Ishikawa (cell line): ENCODE data around the gene RNF31.

Source experiments
- CEBPB ChIP-seq: IDR thresholded peaks from 2 replicates; pipeline ENCODE4 v1.6.1; 2012
- CREB1 ChIP-seq: IDR thresholded peaks from 2 replicates; pipeline ENCODE4 v1.6.1; 2012; ENCODE audit warnings: low read depth
- EGR1 ChIP-seq: IDR thresholded peaks from 2 replicates; pipeline ENCODE4 v1.6.1; 2012
- EP300 ChIP-seq: IDR thresholded peaks from 2 replicates; pipeline ENCODE4 v1.6.1; 2012; ENCODE audit warnings: borderline replicate concordance
- FOXM1 ChIP-seq: IDR thresholded peaks from 2 replicates; pipeline ENCODE4 v1.6.1; 2012; ENCODE audit warnings: low read depth, borderline replicate concordance
- MAX ChIP-seq: IDR thresholded peaks from 2 replicates; pipeline ENCODE4 v1.6.1; 2012
- NFIC ChIP-seq: IDR thresholded peaks from 2 replicates; pipeline ENCODE4 v1.6.1; 2012
- RAD21 ChIP-seq: IDR thresholded peaks from 2 replicates; pipeline ENCODE4 v1.6.1; 2012; ENCODE audit warnings: low read depth
- REST ChIP-seq: IDR thresholded peaks from 2 replicates; pipeline ENCODE4 v1.6.1; 2012; ENCODE audit warnings: low read depth, mild to moderate bottlenecking
- TAF1 ChIP-seq: IDR thresholded peaks from 2 replicates; pipeline ENCODE4 v1.6.1; 2012; ENCODE audit warnings: low read depth, mild to moderate bottlenecking
- TCF12 ChIP-seq: IDR thresholded peaks from 2 replicates; pipeline ENCODE4 v1.6.1; 2012; ENCODE audit warnings: low read depth
- TEAD4 ChIP-seq: IDR thresholded peaks from 2 replicates; pipeline ENCODE4 v1.6.1; 2012
- YY1 ChIP-seq: IDR thresholded peaks from 2 replicates; pipeline ENCODE4 v1.6.1; 2012; ENCODE audit warnings: low read depth
- TF ChIP-seq, protein P1 (sequence below): IDR thresholded peaks from 2 replicates; pipeline ENCODE4 v1.6.1; 2012

DNA sequence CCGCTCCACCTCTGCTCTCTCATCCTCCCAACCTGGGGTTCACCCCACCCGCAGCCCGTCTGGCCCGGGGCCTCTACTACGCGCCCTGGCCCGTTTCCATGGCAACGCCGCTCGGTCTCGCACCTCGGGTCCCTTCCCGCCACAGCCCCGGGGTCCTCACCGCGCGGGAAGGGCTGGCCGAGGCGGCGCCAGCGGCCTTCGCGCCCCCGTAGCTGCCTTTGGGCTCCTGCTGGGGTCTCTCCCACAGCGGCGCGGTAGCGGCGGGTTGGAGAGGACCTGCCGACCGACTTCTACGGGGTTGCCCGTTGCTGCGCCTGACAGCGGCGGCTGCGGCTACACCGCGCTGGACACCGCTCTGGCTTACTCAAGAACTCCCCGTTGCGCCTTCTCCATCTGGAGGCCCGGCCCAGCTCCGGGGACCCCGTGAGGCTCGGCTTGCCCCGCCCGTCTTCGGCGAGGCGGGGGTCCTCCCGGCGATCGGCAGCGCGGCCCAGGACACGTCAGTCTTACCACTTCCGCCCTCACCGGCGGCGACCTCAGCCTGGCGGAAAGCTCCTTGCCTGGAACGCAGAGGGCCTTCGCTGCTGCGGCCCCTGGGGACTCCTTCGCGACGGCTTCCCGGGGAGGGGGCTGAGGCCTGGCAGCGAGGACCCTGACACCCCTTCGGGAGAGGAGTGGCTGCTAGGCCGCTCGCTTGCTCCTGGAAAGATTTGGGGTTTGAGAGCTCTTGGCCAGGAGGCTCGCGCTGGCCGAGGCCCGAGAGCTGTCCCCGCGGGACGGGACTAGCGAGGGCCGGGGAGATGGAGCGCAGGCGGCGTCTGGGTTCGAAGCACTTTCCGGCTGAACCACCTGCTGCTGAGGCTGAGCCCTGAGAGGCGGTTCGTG, 48.1 kb downstream of the RNF31 start, which contains the start of gene TM9SF1:
- TF ChIP-seq TAF1, result peak; percentile 66; the same call in 1 of the 2 replicates
- TF ChIP-seq RAD21, result no peak
- peak; percentile 99 for TF ChIP-seq MAX
- no peak; the same call in 1 of the 2 replicates for TF ChIP-seq EP300
- TF ChIP-seq CEBPB, result no peak
- TF ChIP-seq, protein P1, sequence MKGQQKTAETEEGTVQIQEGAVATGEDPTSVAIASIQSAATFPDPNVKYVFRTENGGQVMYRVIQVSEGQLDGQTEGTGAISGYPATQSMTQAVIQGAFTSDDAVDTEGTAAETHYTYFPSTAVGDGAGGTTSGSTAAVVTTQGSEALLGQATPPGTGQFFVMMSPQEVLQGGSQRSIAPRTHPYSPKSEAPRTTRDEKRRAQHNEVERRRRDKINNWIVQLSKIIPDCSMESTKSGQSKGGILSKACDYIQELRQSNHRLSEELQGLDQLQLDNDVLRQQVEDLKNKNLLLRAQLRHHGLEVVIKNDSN, result no peak
- TF ChIP-seq REST, result no peak
- TF ChIP-seq YY1, result peak; percentile 66; the same call in 1 of the 2 replicates
- TF ChIP-seq EGR1, result no peak; the same call in 1 of the 2 replicates
- peak; percentile 77 for TF ChIP-seq CREB1
- TF ChIP-seq FOXM1, result 0 out of 2 replicates have a peak, but pooled peaks have one; percentile 27
- TF ChIP-seq NFIC, result no peak; the same call in 1 of the 2 replicates
- no peak for TF ChIP-seq TCF12
- TF ChIP-seq TEAD4, result peak; percentile 51
